Progenitor cell of endocrine pancreas (in vitro differentiated cells): Measurements from ENCODE around the gene RRM1. TPM values are rescaled to one million over a fixed set of nuclear protein-coding genes. Genes with fewer than 3 reads are reported as not detected.
"Not testable (repeated sequence)": the region's sequence is repeated elsewhere in the genome, so short reads cannot be mapped to it uniquely, and the experiment has no call there.

Experiments
- DNase-seq: peaks from one replicate; pipeline ENCODE4 v3.0.0; 2021; ENCODE audit warnings: low spot score; ENCODE audit not compliant: unreplicated experiment
- H3K27ac Mint-ChIP-seq: 2 replicates; pipeline ENCODE4 v1.8.0; 2021; ENCODE audit warnings: mild to moderate bottlenecking, moderate library complexity, mixed read lengths
- H3K27me3 Mint-ChIP-seq: 2 replicates; pipeline ENCODE4 v1.8.0; 2021; ENCODE audit warnings: mixed read lengths
- H3K36me3 Mint-ChIP-seq: 2 replicates; pipeline ENCODE4 v1.8.0; 2022; ENCODE audit warnings: mixed read lengths; ENCODE audit not compliant: insufficient read depth
- H3K4me1 Mint-ChIP-seq: 2 replicates; pipeline ENCODE4 v1.8.0; 2021; ENCODE audit warnings: low read depth, mixed read lengths
- H3K4me3 Mint-ChIP-seq: 2 replicates; pipeline ENCODE4 v1.8.0; 2021; ENCODE audit warnings: low read depth, mild to moderate bottlenecking, moderate library complexity, mixed read lengths
- H3K9me3 Mint-ChIP-seq: 2 replicates; pipeline ENCODE4 v1.8.0; 2021; ENCODE audit warnings: low read depth, mixed read lengths
- CTCF ChIP-seq: fragments of 200-600 bp; sonication (generic); IDR thresholded peaks from one replicate; pipeline ENCODE4 v1.5.0; 2021; ENCODE audit warnings: antibody characterized with exemption, mild to moderate bottlenecking; ENCODE audit not compliant: unreplicated experiment
- total RNA-seq: library from RNA; stranded (reverse); gene quantifications from 2 replicates; pipeline ENCODE4 v1.2.1, GENCODE V29; 2021

Gene RRM1
- total RNA-seq, 1 donor from 2014 or later, result 76.4 TPM

GRCh38 chr11:4154503-4154902 lies 59.9 kb downstream of the RRM1 start:
- H3K4me1 Mint-ChIP-seq, result no peaks in the 10 kb centered on the region
- H3K36me3 Mint-ChIP-seq, result no peaks in the 10 kb centered on the region
- no peak for DNase-seq

GRCh38 chr11:4156571-4156970 lies 62.0 kb downstream of the RRM1 start:
- no peaks in the 10 kb centered on the region for H3K36me3 Mint-ChIP-seq
- no peak overlapping the region for H3K27ac Mint-ChIP-seq
- H3K4me3 Mint-ChIP-seq, result no peak overlapping the region
- no peaks in the 10 kb centered on the region for H3K4me1 Mint-ChIP-seq
- no peak for DNase-seq
- TF ChIP-seq CTCF, result no peak
- H3K9me3 Mint-ChIP-seq, result peaks cover 4% of the 10 kb centered on the region
- no peaks in the 10 kb centered on the region for H3K27me3 Mint-ChIP-seq

More at GRCh38 chr11:4154503-4154902, 59.9 kb downstream of the RRM1 start:
- peaks cover 4% of the 10 kb centered on the region for H3K9me3 Mint-ChIP-seq
- TF ChIP-seq CTCF, result no peak
- H3K27me3 Mint-ChIP-seq, result no peaks in the 10 kb centered on the region
- no peak overlapping the region for H3K4me3 Mint-ChIP-seq
- no peak overlapping the region for H3K27ac Mint-ChIP-seq

- not testable (repeated sequence) for H3K4me3 Mint-ChIP-seq, H3K36me3 Mint-ChIP-seq, DNase-seq, H3K27ac Mint-ChIP-seq, H3K27me3 Mint-ChIP-seq, H3K9me3 Mint-ChIP-seq, H3K4me1 Mint-ChIP-seq
Measured at GRCh38 chr11:4158818-4159217, 64.2 kb downstream of the RRM1 start.

- Mint-ChIP-seq H3K36me3 (no peaks in the 10 kb centered on the region), H3K27ac (no peak overlapping the region), H3K27me3 (peaks cover 10% of the 10 kb centered on the region), H3K4me3 (no peak overlapping the region), H3K4me1 (no peaks in the 10 kb centered on the region), H3K9me3 (peaks cover 4% of the 10 kb centered on the region)
- DNase-seq, result no peak
- TF ChIP-seq CTCF, result no peak
Measured at GRCh38 chr11:4161305-4161704, 66.7 kb downstream of the RRM1 start.

GRCh38 chr11:4164884-4165590 lies 70.4 kb downstream of the RRM1 start:
- H3K27ac Mint-ChIP-seq, result no peak overlapping the region
- no peak overlapping the region for H3K4me3 Mint-ChIP-seq
- peaks cover 10% of the 10 kb centered on the region for H3K27me3 Mint-ChIP-seq
- TF ChIP-seq CTCF, result no peak
- DNase-seq, result no peak
- peaks cover 3% of the 10 kb centered on the region for H3K36me3 Mint-ChIP-seq
- peaks cover 10% of the 10 kb centered on the region for H3K9me3 Mint-ChIP-seq
- H3K4me1 Mint-ChIP-seq, result no peaks in the 10 kb centered on the region

- H3K27ac Mint-ChIP-seq, result no peak overlapping the region
- no peak overlapping the region for H3K4me3 Mint-ChIP-seq
- no peak for DNase-seq
- peaks cover 10% of the 10 kb centered on the region for H3K27me3 Mint-ChIP-seq
- peaks cover 3% of the 10 kb centered on the region for H3K36me3 Mint-ChIP-seq
- TF ChIP-seq CTCF, result no peak
- H3K9me3 Mint-ChIP-seq, result peaks cover 10% of the 10 kb centered on the region
- no peaks in the 10 kb centered on the region for H3K4me1 Mint-ChIP-seq
Measured at GRCh38 chr11:4167292-4167691, 72.7 kb downstream of the RRM1 start.
